SU-DHL-6 (cell line): Measurements from ENCODE around the gene EPB41.

Source experiments
- EZH2phosphoT487 ChIP-seq: fragments of 200-600 bp; sonication (generic), shearing (Covaris generic); conservative IDR thresholded peaks from 2 replicates; pipeline ENCODE4 v1.6.1; 2018; ENCODE audit warnings: mild to moderate bottlenecking, antibody characterized with exemption, low read length, moderate library complexity, mixed read lengths
- TF ChIP-seq, protein P1 (sequence below): fragments of 200-600 bp; sonication (generic); IDR thresholded peaks from one replicate; pipeline ENCODE4 v1.5.1; 2017; ENCODE audit warnings: antibody characterized with exemption, mild to moderate bottlenecking, low read length, moderate library complexity; ENCODE audit not compliant: insufficient read depth, poor library complexity, severe bottlenecking

- TF ChIP-seq, protein P1, sequence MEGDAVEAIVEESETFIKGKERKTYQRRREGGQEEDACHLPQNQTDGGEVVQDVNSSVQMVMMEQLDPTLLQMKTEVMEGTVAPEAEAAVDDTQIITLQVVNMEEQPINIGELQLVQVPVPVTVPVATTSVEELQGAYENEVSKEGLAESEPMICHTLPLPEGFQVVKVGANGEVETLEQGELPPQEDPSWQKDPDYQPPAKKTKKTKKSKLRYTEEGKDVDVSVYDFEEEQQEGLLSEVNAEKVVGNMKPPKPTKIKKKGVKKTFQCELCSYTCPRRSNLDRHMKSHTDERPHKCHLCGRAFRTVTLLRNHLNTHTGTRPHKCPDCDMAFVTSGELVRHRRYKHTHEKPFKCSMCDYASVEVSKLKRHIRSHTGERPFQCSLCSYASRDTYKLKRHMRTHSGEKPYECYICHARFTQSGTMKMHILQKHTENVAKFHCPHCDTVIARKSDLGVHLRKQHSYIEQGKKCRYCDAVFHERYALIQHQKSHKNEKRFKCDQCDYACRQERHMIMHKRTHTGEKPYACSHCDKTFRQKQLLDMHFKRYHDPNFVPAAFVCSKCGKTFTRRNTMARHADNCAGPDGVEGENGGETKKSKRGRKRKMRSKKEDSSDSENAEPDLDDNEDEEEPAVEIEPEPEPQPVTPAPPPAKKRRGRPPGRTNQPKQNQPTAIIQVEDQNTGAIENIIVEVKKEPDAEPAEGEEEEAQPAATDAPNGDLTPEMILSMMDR, result no peak
- TF ChIP-seq EZH2phosphoT487, result no peak
These were observed 69.9 kb downstream of the EPB41 start for GRCh38 chr1:28984311-28984684.
